Skeletal muscle cell (primary cell): Measurements from ENCODE around the gene SUSD3.

Experiments
- DNase-seq: peaks from one replicate; pipeline ENCODE4 v3.0.0-alpha.2; 2010; ENCODE audit warnings: low read depth
- H3K4me3 ChIP-seq: 2 replicates; pipeline ENCODE4 v1.5.1; 2011; ENCODE audit warnings: low read depth, mild to moderate bottlenecking, control low read depth, low read length, moderate library complexity

The SUSD3 gene

GRCh38 chr9:93089024-93089423 is 30.5 kb downstream of the SUSD3 start:
- H3K4me3 ChIP-seq = no peak overlapping the region
- no peak for DNase-seq

- H3K4me3 ChIP-seq = no peak overlapping the region
- no peak for DNase-seq
These were observed 31.0 kb downstream of the SUSD3 start for GRCh38 chr9:93089481-93089991.

GRCh38 chr9:93090091-93090655 is 31.7 kb downstream of the SUSD3 start:
- no peak overlapping the region for H3K4me3 ChIP-seq
- DNase-seq = no peak

GRCh38 chr9:93091056-93091452 is 32.6 kb downstream of the SUSD3 start:
- no peak overlapping the region for H3K4me3 ChIP-seq
- no peak for DNase-seq

GRCh38 chr9:93091453-93092081 is 33.1 kb downstream of the SUSD3 start:
- H3K4me3 ChIP-seq = no peak overlapping the region
- peak; percentile 87 for DNase-seq

- no peak for DNase-seq
- H3K4me3 ChIP-seq = no peak overlapping the region
These were observed 33.9 kb downstream of the SUSD3 start for GRCh38 chr9:93092251-93092991.

- H3K4me3 ChIP-seq = no peak overlapping the region
- DNase-seq = no peak
These were observed 34.8 kb downstream of the SUSD3 start for GRCh38 chr9:93093127-93093876.

- no peak overlapping the region for H3K4me3 ChIP-seq
These were observed 35.6 kb downstream of the SUSD3 start for GRCh38 chr9:93093877-93094657.

GRCh38 chr9:93094658-93095204 is 36.2 kb downstream of the SUSD3 start:
- peak overlapping the region; percentile 49 for H3K4me3 ChIP-seq
- no peak for DNase-seq

More at GRCh38 chr9:93093877-93094657, 35.6 kb downstream of the SUSD3 start:
- DNase-seq = no peak

- peak; percentile 89 for DNase-seq
- peak overlapping the region; percentile 49 for H3K4me3 ChIP-seq
These were observed 37.0 kb downstream of the SUSD3 start for GRCh38 chr9:93095205-93096130.

GRCh38 chr9:93096131-93096802 is 37.8 kb downstream of the SUSD3 start, which contains the start of gene CARD19:
Gene CARD19, plus strand, starts transcription at chr9:93096217. Its CDS starts 129 bp downstream, at chr9:93096346.
- peak within 1 kb of the TSS; percentile 81 for H3K4me3 ChIP-seq
- no peak for DNase-seq

GRCh38 chr9:93096811-93097382 is 38.4 kb downstream of the SUSD3 start:
- DNase-seq = no peak
- H3K4me3 ChIP-seq = peak overlapping the region; percentile 81

- H3K4me3 ChIP-seq = peak overlapping the region; percentile 81
- DNase-seq = no peak
These were observed 39.2 kb downstream of the SUSD3 start for GRCh38 chr9:93097511-93098201.

- peak overlapping the region; percentile 81 for H3K4me3 ChIP-seq
- peak; percentile 97 for DNase-seq
These were observed 39.9 kb downstream of the SUSD3 start for GRCh38 chr9:93098236-93098946.

GRCh38 chr9:93099551-93100275 is 41.2 kb downstream of the SUSD3 start:
- H3K4me3 ChIP-seq = no peak overlapping the region
- DNase-seq = no peak
